Neuronal stem cell (in vitro differentiated cells): ENCODE results near the gene AMZ2.
"Not testable (repeated sequence)": the region's sequence is repeated elsewhere in the genome, so short reads cannot be mapped to it uniquely, and the experiment has no call there.

Experiments used
- DNase-seq: peaks from one replicate; pipeline ENCODE4 v3.0.0-alpha.2; 2013; ENCODE audit warnings: low spot score
- H2AFZ ChIP-seq: one replicate; pipeline ENCODE4 v1.6.1; 2013; ENCODE audit warnings: mild to moderate bottlenecking, low read length, inconsistent platforms
- H2AK5ac ChIP-seq: 2 replicates; pipeline ENCODE4 v1.6.1; 2013; ENCODE audit warnings: low read depth, mild to moderate bottlenecking, inconsistent platforms, low read length, moderate library complexity, mixed read lengths
- H2BK120ac ChIP-seq: 2 replicates; pipeline ENCODE4 v1.6.1; 2013; ENCODE audit warnings: low read depth, mild to moderate bottlenecking, inconsistent platforms, low read length, moderate library complexity, mixed read lengths
- H2BK12ac ChIP-seq: one replicate; pipeline ENCODE4 v1.6.1; 2013; ENCODE audit warnings: low read length, inconsistent platforms
- H2BK15ac ChIP-seq: 2 replicates; pipeline ENCODE4 v1.6.1; 2013; ENCODE audit warnings: mild to moderate bottlenecking, low read length, inconsistent platforms, mixed read lengths
- H2BK5ac ChIP-seq: one replicate; pipeline ENCODE4 v1.6.1; 2013; ENCODE audit warnings: inconsistent platforms, mild to moderate bottlenecking, low read length, moderate library complexity
- H3K14ac ChIP-seq: one replicate; pipeline ENCODE4 v1.6.1; 2013; ENCODE audit warnings: low read length, inconsistent platforms
- H3K18ac ChIP-seq: 2 replicates; pipeline ENCODE4 v1.6.1; 2013; ENCODE audit warnings: low read length, inconsistent platforms
- H3K23ac ChIP-seq: 2 replicates; pipeline ENCODE4 v1.6.1; 2013; ENCODE audit warnings: low read depth, mild to moderate bottlenecking, mixed read lengths, low read length, inconsistent platforms; ENCODE audit not compliant: poor library complexity
- H3K27ac ChIP-seq: replicated peaks from 3 replicates; pipeline ENCODE4 v1.5.1; 2013; ENCODE audit warnings: low read length, inconsistent platforms
- H3K27me3 ChIP-seq, 3 experiments: 2 replicates each; pipeline ENCODE4 v1.6.1; 2013; ENCODE audit warnings: low read length in 3 of 3, mild to moderate bottlenecking in 2 of 3, inconsistent platforms in 1 of 3, low read depth in 1 of 3, mixed read lengths in 1 of 3, moderate library complexity in 1 of 3; ENCODE audit not compliant: control insufficient read depth in 3 of 3, insufficient read depth in 3 of 3
- H3K36me3 ChIP-seq, 2 donors: replicated peaks in 1 of 2; 2 replicates each; pipeline ENCODE4 v1.6.1; 2013; ENCODE audit warnings: low read length in 2 of 2; ENCODE audit not compliant: control insufficient read depth in 2 of 2, insufficient read depth in 2 of 2
- H3K4ac ChIP-seq: 2 replicates; pipeline ENCODE4 v1.6.1; 2013; ENCODE audit warnings: inconsistent platforms, mild to moderate bottlenecking, low read length, moderate library complexity
- H3K4me1 ChIP-seq, 2 donors: 1 replicate in 1 of 2; 2 replicates in 1 of 2; pipeline ENCODE4 v1.6.1; 2013; ENCODE audit warnings: low read length in 2 of 2, low read depth in 1 of 2; ENCODE audit not compliant: control insufficient read depth in 2 of 2, insufficient read depth in 1 of 2
- H3K4me2 ChIP-seq: one replicate; pipeline ENCODE4 v1.6.1; 2013; ENCODE audit warnings: mild to moderate bottlenecking, low read length, inconsistent platforms; ENCODE audit not compliant: insufficient read depth, poor library complexity, severe bottlenecking
- H3K4me3 ChIP-seq, 2 donors: 2 replicates each; pipeline ENCODE4 v1.5.1; 2013; ENCODE audit warnings: low read length in 2 of 2, mild to moderate bottlenecking in 2 of 2, inconsistent platforms in 1 of 2, moderate library complexity in 1 of 2
- H3K79me1 ChIP-seq: one replicate; pipeline ENCODE4 v1.6.1; 2013; ENCODE audit warnings: low read depth, mild to moderate bottlenecking, inconsistent platforms, low read length, moderate library complexity
- H3K9ac ChIP-seq: one replicate; pipeline ENCODE4 v1.6.1; 2013; ENCODE audit warnings: mild to moderate bottlenecking, low read depth, low read length, inconsistent platforms; ENCODE audit not compliant: poor library complexity
- H3K9me3 ChIP-seq, 2 donors: replicated peaks in 1 of 2; 2 replicates each; pipeline versions ENCODE3 to v1.6.1; 2013; ENCODE audit warnings: low read length in 2 of 2, mild to moderate bottlenecking in 2 of 2, inconsistent platforms in 1 of 2, low read depth in 1 of 2, mixed read lengths in 1 of 2, moderate library complexity in 1 of 2; ENCODE audit not compliant: control insufficient read depth in 2 of 2, insufficient read depth in 1 of 2
- H4K8ac ChIP-seq: one replicate; pipeline ENCODE4 v1.6.1; 2013; ENCODE audit warnings: low read depth, mild to moderate bottlenecking, inconsistent platforms, low read length, moderate library complexity
- H4K91ac ChIP-seq: one replicate; pipeline ENCODE4 v1.6.1; 2013; ENCODE audit warnings: low read length, low read depth, mild to moderate bottlenecking, inconsistent platforms; ENCODE audit not compliant: poor library complexity
- WGBS, 2 donors: extraction: QIAGEN DNeasy Blood & Tissue Kit; methylation state at CpG; one replicate each; pipeline ENCODE4 v1.1.7; 2013; ENCODE audit warnings: missing lambda C conversion rate in 2 of 2, mixed read lengths in 1 of 2; ENCODE audit not compliant: insufficient read length in 2 of 2, insufficient replicate concordance in 1 of 2; ENCODE audit errors: extremely low coverage in 2 of 2; 5-methylcytosine and 5-hydroxymethylcytosine counted together

Gene AMZ2

GRCh38 chr17:68213428-68214411 lies 34.1 kb upstream of the AMZ2 start:
- not testable (repeated sequence) for H3K18ac ChIP-seq, H3K14ac ChIP-seq, H2AK5ac ChIP-seq, H4K8ac ChIP-seq, H3K79me1 ChIP-seq, H2BK120ac ChIP-seq, H3K4me2 ChIP-seq, H3K4me1 ChIP-seq, H2BK15ac ChIP-seq, H2BK12ac ChIP-seq, H3K4ac ChIP-seq, H3K27me3 ChIP-seq, H2BK5ac ChIP-seq, H3K9ac ChIP-seq, DNase-seq, H3K9me3 ChIP-seq, H3K27ac ChIP-seq, H3K4me3 ChIP-seq, H4K91ac ChIP-seq, H2AFZ ChIP-seq, H3K23ac ChIP-seq
- H3K36me3 ChIP-seq, result peaks cover 2 to 41% of the 10 kb centered on the region in 2 donors
- WGBS, 2 donors, result no CpG with 5 or more reads among the region's 11 CpGs

GRCh38 chr17:68215453-68215852 lies 32.4 kb upstream of the AMZ2 start:
- not testable (repeated sequence) for H3K4me1 ChIP-seq, H4K8ac ChIP-seq, H3K23ac ChIP-seq, H3K27me3 ChIP-seq, H2AFZ ChIP-seq, H2BK15ac ChIP-seq, H3K79me1 ChIP-seq, H3K4me3 ChIP-seq, H3K9me3 ChIP-seq, DNase-seq, H3K18ac ChIP-seq, H3K27ac ChIP-seq, H3K9ac ChIP-seq, H3K14ac ChIP-seq, H2BK5ac ChIP-seq, H3K4ac ChIP-seq, H4K91ac ChIP-seq, H2BK120ac ChIP-seq, H3K4me2 ChIP-seq, H2BK12ac ChIP-seq, H2AK5ac ChIP-seq
- no CpG with 5 or more reads among the region's 5 CpGs for WGBS, 2 donors
- peaks cover 0 to 26% of the 10 kb centered on the region in 2 donors for H3K36me3 ChIP-seq

GRCh38 chr17:68219429-68219828 lies 28.4 kb upstream of the AMZ2 start:
- H2AFZ ChIP-seq, H3K36me3 ChIP-seq, H3K4me1 ChIP-seq, H3K9me3 ChIP-seq, H3K4me3 ChIP-seq, H3K4me2 ChIP-seq, H3K27me3 ChIP-seq, H2BK12ac ChIP-seq, H2BK15ac ChIP-seq, H2AK5ac ChIP-seq, H4K8ac ChIP-seq, H3K79me1 ChIP-seq, H3K18ac ChIP-seq, H2BK120ac ChIP-seq, H3K14ac ChIP-seq, H3K27ac ChIP-seq, H4K91ac ChIP-seq, H3K23ac ChIP-seq, DNase-seq, H3K4ac ChIP-seq, H3K9ac ChIP-seq, H2BK5ac ChIP-seq: not testable (repeated sequence)
- WGBS, 2 donors, result no CpG with 5 or more reads among the region's 5 CpGs

GRCh38 chr17:68220186-68220585 lies 27.7 kb upstream of the AMZ2 start:
- H3K27ac ChIP-seq, H3K14ac ChIP-seq, H2AK5ac ChIP-seq, H3K4me2 ChIP-seq, H3K9ac ChIP-seq, H4K91ac ChIP-seq, H3K27me3 ChIP-seq, DNase-seq, H3K4me3 ChIP-seq, H3K18ac ChIP-seq, H3K4ac ChIP-seq, H2AFZ ChIP-seq, H3K23ac ChIP-seq, H3K9me3 ChIP-seq, H3K79me1 ChIP-seq, H3K36me3 ChIP-seq, H2BK12ac ChIP-seq, H2BK15ac ChIP-seq, H2BK5ac ChIP-seq, H4K8ac ChIP-seq, H3K4me1 ChIP-seq, H2BK120ac ChIP-seq: not testable (repeated sequence)
- WGBS, 2 donors, result no CpG with 5 or more reads among the region's 2 CpGs
